Stomach (tissue), 19 donors: ENCODE measurements around the gene TMCO6. TPM values are rescaled to one million over a fixed set of nuclear protein-coding genes. Genes with fewer than 3 reads are reported as not detected.
"Not testable (repeated sequence)": the region's sequence is repeated elsewhere in the genome, so short reads cannot be mapped to it uniquely, and the experiment has no call there.

Source experiments
- DNase-seq, 2 donors: peaks; one replicate each; pipeline versions ENCODE4 v3.0.0 to v3.0.0-alpha.2; 2013 to 2019
- H3K27ac ChIP-seq, 5 donors: fragments of 200-600 bp in 4 of 5; sonication (generic) in 4 of 5; one replicate each; pipeline ENCODE4 v1.5.1; 2013 to 2019; ENCODE audit warnings: mild to moderate bottlenecking in 1 of 5, moderate library complexity in 1 of 5
- H3K27me3 ChIP-seq, 3 donors: fragments of 200-600 bp; sonication (generic); one replicate each; pipeline ENCODE4 v1.5.1; 2017 to 2019; ENCODE audit warnings: mixed run types in 1 of 3
- H3K36me3 ChIP-seq, 4 donors: fragments of 200-600 bp; sonication (generic); 1 replicate in 3 of 4; 2 replicates in 1 of 4; pipeline ENCODE4 v1.5.1; 2016 to 2019
- H3K4me1 ChIP-seq, 4 donors: fragments of 200-600 bp; sonication (generic); one replicate each; pipeline ENCODE4 v1.5.1; 2016 to 2019
- H3K4me3 ChIP-seq, 4 donors: fragments of 200-600 bp; sonication (generic) in 3 of 4; one replicate each; pipeline ENCODE4 v1.5.1; 2016 to 2019; ENCODE audit warnings: mild to moderate bottlenecking in 1 of 4
- H3K9me3 ChIP-seq, 4 donors: fragments of 200-600 bp; sonication (generic); one replicate each; pipeline ENCODE4 v1.5.1; 2016 to 2019
- CTCF ChIP-seq, 7 experiments: fragments of 450-650 bp in 4 of 7; fragments of 200-600 bp in 3 of 7; sonication (generic) in 3 of 7; IDR thresholded peaks; one replicate each; pipeline ENCODE4 v1.5.1; 2016 to 2019; ENCODE audit warnings: antibody characterized with exemption in 7 of 7, control low read depth in 2 of 7, mild to moderate bottlenecking in 1 of 7
- EP300 ChIP-seq: sonication (generic); formaldehyde crosslinking; IDR thresholded peaks from one replicate; pipeline ENCODE4 v1.6.1; 2017; ENCODE audit warnings: antibody characterized with exemption
- POLR2A ChIP-seq, 4 donors: fragments of 450-650 bp; IDR thresholded peaks; one replicate each; pipeline ENCODE4 v1.6.1; 2016; ENCODE audit warnings: antibody characterized with exemption in 4 of 4, control low read depth in 2 of 4, mild to moderate bottlenecking in 1 of 4, moderate library complexity in 1 of 4
- POLR2AphosphoS5 ChIP-seq, 3 donors: sonication (generic); formaldehyde crosslinking; IDR thresholded peaks; one replicate each; pipeline ENCODE4 v1.6.1; 2016; ENCODE audit warnings: antibody characterized with exemption in 3 of 3
- WGBS, 5 donors: extraction: QIAGEN DNeasy Blood & Tissue Kit in 3 of 5; methylation state at CpG; one replicate each; pipeline versions ENCODE4 v1.1.5 to v1.1.7; 2013 to 2018; 5-methylcytosine and 5-hydroxymethylcytosine counted together
- intact Hi-C: fragments of 100-400 bp; cut with DNase I; formaldehyde crosslinking; loops from one replicate; pipeline ENCODE4 v1.15.1; 2023; ENCODE audit warnings: low total_unique reads
- long read RNA-seq, 10 donors: transcript quantifications; one replicate each; lab custom pipeline, GENCODE V29; 2026
- polyA plus RNA-seq, 3 donors: library from polyadenylated mRNA; stranded (reverse); fragments of 200-250 nt; gene quantifications; one replicate each; pipeline ENCODE4 v1.2.3, GENCODE V29; 2013
- total RNA-seq, 5 donors: library from RNA; depleted of rRNA; stranded (reverse); fragments of >200 nt; gene quantifications; one replicate each; pipeline versions ENCODE4 v1.1.0 to v1.2.3, GENCODE V29; 2014 to 2016
- donor health status: healthy with polysubstance abuse.
- donor health status: Bipolar disorder and iron deficiency.
- donor health status: healthy.

TMCO6 gene
- 10 to 100 TPM in 2 of 5 donors, 1 to 10 TPM in 3; 4.0 to 40.8 (median 7.0) TPM for total RNA-seq
- 10 to 100 TPM in 1 of 3 donors, 1 to 10 TPM in 2; 6.8 to 15.5 (median 7.9) TPM for polyA plus RNA-seq
- long read RNA-seq, donor 1, partial matches to known transcripts = 102 of 102 reads
- long read RNA-seq, donor 1, other reads (novel, unspliced or antisense) = 0 of 102 reads
- long read RNA-seq, donor 2, partial matches to known transcripts = 14 of 16 reads
- long read RNA-seq, donor 2, other reads (novel, unspliced or antisense) = 0 of 16 reads
- long read RNA-seq, donor 3, partial matches to known transcripts = 0 of 2 reads
- long read RNA-seq, donor 3, other reads (novel, unspliced or antisense) = 0 of 2 reads
- long read RNA-seq, donor 4 = 0 reads
- long read RNA-seq, donor 5, partial matches to known transcripts = 0 of 1 reads
- long read RNA-seq, donor 5, other reads (novel, unspliced or antisense) = 0 of 1 reads
- long read RNA-seq, donor 6, partial matches to known transcripts = 6 of 8 reads
- long read RNA-seq, donor 6, other reads (novel, unspliced or antisense) = 0 of 8 reads
- long read RNA-seq, donor 7 = 0 reads
- long read RNA-seq, donor 8 = 0 reads
- long read RNA-seq, donor 9 = 0 reads
- long read RNA-seq, donor 10, partial matches to known transcripts = 0 of 1 reads
- long read RNA-seq, donor 10, other reads (novel, unspliced or antisense) = 0 of 1 reads

- Histone ChIP-seq H3K9me3 (no peaks in the 10 kb centered on the region), H3K27me3 (no peaks in the 10 kb centered on the region), H3K4me3 (peak within 1 kb of the TSS; percentile 73 to 91 (median 80)), H3K36me3 (peaks cover 12 to 30% (median 30%) of the 10 kb centered on the region in 4 donors), H3K4me1 (peaks cover 10 to 54% (median 36%) of the 10 kb centered on the region in 4 donors), H3K27ac (peak within 1 kb of the TSS; percentile 86 to 94 (median 93))
- WGBS, 5 donors = 0% methylated on average over 22 to 63 of the region's 63 CpGs
- intact Hi-C loops = no loop called here
- DNase-seq = peak; percentile 98 to 99
- TF ChIP-seq CTCF (IDR thresholded peaks at IDR 0.05) (peak in 5 of 7 experiments; percentile 45 to 79 (median 65)), POLR2AphosphoS5 (IDR thresholded peaks at IDR 0.05) (peak; percentile 57 to 86 (median 72)), POLR2A (IDR thresholded peaks at IDR 0.05) (no peak), EP300 (no peak)
Observed at GRCh38 chr5:140639148-140639981, at the start of gene TMCO6. Gene TMCO6 (plus strand): TSS chr5:140639451. CDS start chr5:140639528, 77 bp downstream.

- Histone ChIP-seq H3K36me3 (no peaks in the 10 kb centered on the region), H3K27ac (peak overlapping the region in 1 of 5 donors; percentile 47), H3K4me3 (no peak overlapping the region), H3K4me1 (no peaks in the 10 kb centered on the region), H3K9me3 (no peaks in the 10 kb centered on the region), H3K27me3 (no peaks in the 10 kb centered on the region)
- no peak for DNase-seq
- intact Hi-C loops = no loop called here
- 89 to 92% (median 90%) methylated on average over 6 to 7 of the region's 7 CpGs for WGBS, 5 donors
- TF ChIP-seq CTCF (IDR thresholded peaks at IDR 0.05) (no peak), EP300 (no peak), POLR2A (IDR thresholded peaks at IDR 0.05) (no peak), POLR2AphosphoS5 (IDR thresholded peaks at IDR 0.05) (no peak)
Observed at GRCh38 chr5:140590861-140591260, 48.4 kb upstream of the TMCO6 start.

GRCh38 chr5:140591747-140592372, 47.4 kb upstream of the TMCO6 start:
- Histone ChIP-seq H3K36me3 (no peaks in the 10 kb centered on the region), H3K4me3 (peak overlapping the region in 1 of 4 donors; percentile 2), H3K27me3 (no peaks in the 10 kb centered on the region), H3K9me3 (no peaks in the 10 kb centered on the region), H3K4me1 (no peaks in the 10 kb centered on the region), H3K27ac (peak overlapping the region in 2 of 5 donors; percentile 12 to 47)
- intact Hi-C loops = no loop called here
- no peak for TF ChIP-seq EP300
- TF ChIP-seq POLR2A (IDR thresholded peaks at IDR 0.05) = no peak
- TF ChIP-seq POLR2AphosphoS5 (IDR thresholded peaks at IDR 0.05) = no peak
- no peak for TF ChIP-seq CTCF (IDR thresholded peaks at IDR 0.05)
- DNase-seq = no peak
- WGBS, 5 donors = 70 to 84% (median 83%) methylated on average over 5 of the region's 5 CpGs

- H3K4me1 ChIP-seq, H3K9me3 ChIP-seq, H3K27ac ChIP-seq, H3K4me3 ChIP-seq, intact Hi-C loops, H3K36me3 ChIP-seq, H3K27me3 ChIP-seq: not testable (repeated sequence)
- DNase-seq = peak in 1 of 2 donors; percentile 38
- 26 to 49% (median 36%) methylated on average over 10 to 13 of the region's 14 CpGs for WGBS, 5 donors
Observed at GRCh38 chr5:140593070-140593469, 46.2 kb upstream of the TMCO6 start.
